Prostate gland (tissue), 2 donors: ENCODE data around the gene NMNAT3.

Source experiments
- CTCF ChIP-seq, 4 experiments: fragments of 200-600 bp in 2 of 4; fragments of 450-650 bp in 2 of 4; sonication (generic) in 2 of 4; IDR thresholded peaks; 1 replicate in 3 of 4; 2 replicates in 1 of 4; pipeline ENCODE4 v1.5.1; 2016 to 2019; ENCODE audit warnings: antibody characterized with exemption in 4 of 4, mild to moderate bottlenecking in 2 of 4, moderate library complexity in 2 of 4
- POLR2A ChIP-seq: fragments of 450-650 bp; IDR thresholded peaks from one replicate; pipeline ENCODE4 v1.6.1; 2016; ENCODE audit warnings: antibody characterized with exemption, mild to moderate bottlenecking
- POLR2AphosphoS5 ChIP-seq: sonication (generic); formaldehyde crosslinking; IDR thresholded peaks from one replicate; pipeline ENCODE4 v1.6.1; 2017; ENCODE audit warnings: antibody characterized with exemption

GRCh38 chr3:139532976-139533375, 144.8 kb downstream of the NMNAT3 start:
- TF ChIP-seq CTCF (IDR thresholded peaks at IDR 0.05) (no peak), POLR2A (no peak), POLR2AphosphoS5 (no peak)
